Stomach (tissue), 4 donors: ENCODE data around the gene KLHL42.

Experiments
- EP300 ChIP-seq: sonication (generic); formaldehyde crosslinking; IDR thresholded peaks from one replicate; pipeline ENCODE4 v1.6.1; 2017; ENCODE audit warnings: antibody characterized with exemption
- POLR2A ChIP-seq, 4 donors: fragments of 450-650 bp; IDR thresholded peaks; one replicate each; pipeline ENCODE4 v1.6.1; 2016; ENCODE audit warnings: antibody characterized with exemption in 4 of 4, control low read depth in 2 of 4, mild to moderate bottlenecking in 1 of 4, moderate library complexity in 1 of 4
- POLR2AphosphoS5 ChIP-seq, 3 donors: sonication (generic); formaldehyde crosslinking; IDR thresholded peaks; one replicate each; pipeline ENCODE4 v1.6.1; 2016; ENCODE audit warnings: antibody characterized with exemption in 3 of 3
- TF ChIP-seq, protein P1 (sequence below), 7 experiments: fragments of 450-650 bp in 4 of 7; fragments of 200-600 bp in 3 of 7; sonication (generic) in 3 of 7; IDR thresholded peaks; one replicate each; pipeline ENCODE4 v1.5.1; 2016 to 2019; ENCODE audit warnings: antibody characterized with exemption in 7 of 7, control low read depth in 2 of 7, mild to moderate bottlenecking in 1 of 7

DNA sequence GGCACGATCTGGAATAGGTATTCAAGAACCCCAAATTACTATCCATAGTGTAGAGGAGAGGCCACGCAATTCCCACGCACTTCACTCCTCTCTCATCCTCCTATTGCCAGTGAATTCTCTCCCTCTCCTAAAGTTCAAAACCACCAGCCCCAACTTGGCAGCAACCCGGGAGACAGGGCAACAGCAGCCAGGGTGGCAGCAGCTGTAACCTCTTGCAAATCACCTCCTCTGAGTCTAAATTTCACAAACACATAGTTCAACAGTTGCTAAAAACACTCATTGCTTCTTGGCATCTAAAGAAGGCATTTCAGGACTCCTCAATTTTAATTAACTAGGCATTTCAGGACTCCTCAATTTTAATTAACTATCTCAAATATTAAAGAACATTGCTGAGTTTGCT is 37.7 kb downstream of the KLHL42 start:
- TF ChIP-seq, protein P1, sequence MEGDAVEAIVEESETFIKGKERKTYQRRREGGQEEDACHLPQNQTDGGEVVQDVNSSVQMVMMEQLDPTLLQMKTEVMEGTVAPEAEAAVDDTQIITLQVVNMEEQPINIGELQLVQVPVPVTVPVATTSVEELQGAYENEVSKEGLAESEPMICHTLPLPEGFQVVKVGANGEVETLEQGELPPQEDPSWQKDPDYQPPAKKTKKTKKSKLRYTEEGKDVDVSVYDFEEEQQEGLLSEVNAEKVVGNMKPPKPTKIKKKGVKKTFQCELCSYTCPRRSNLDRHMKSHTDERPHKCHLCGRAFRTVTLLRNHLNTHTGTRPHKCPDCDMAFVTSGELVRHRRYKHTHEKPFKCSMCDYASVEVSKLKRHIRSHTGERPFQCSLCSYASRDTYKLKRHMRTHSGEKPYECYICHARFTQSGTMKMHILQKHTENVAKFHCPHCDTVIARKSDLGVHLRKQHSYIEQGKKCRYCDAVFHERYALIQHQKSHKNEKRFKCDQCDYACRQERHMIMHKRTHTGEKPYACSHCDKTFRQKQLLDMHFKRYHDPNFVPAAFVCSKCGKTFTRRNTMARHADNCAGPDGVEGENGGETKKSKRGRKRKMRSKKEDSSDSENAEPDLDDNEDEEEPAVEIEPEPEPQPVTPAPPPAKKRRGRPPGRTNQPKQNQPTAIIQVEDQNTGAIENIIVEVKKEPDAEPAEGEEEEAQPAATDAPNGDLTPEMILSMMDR (IDR thresholded peaks at IDR 0.05): no peak
- TF ChIP-seq POLR2A (IDR thresholded peaks at IDR 0.05) (no peak), POLR2AphosphoS5 (IDR thresholded peaks at IDR 0.05) (no peak), EP300 (no peak)
